ENCODE results near the gene LIPA. TPM values are rescaled to one million over a fixed set of nuclear protein-coding genes. Genes with fewer than 3 reads are reported as not detected.
A peak's percentile ranks its signal among the peaks of the same experiment; 100 is the strongest.

LIPA gene
- total RNA-seq, 1 donor from 2014 or later = 17.0 TPM

GRCh38 chr10:89214566-89215165, 36.9 kb downstream of the LIPA start:
- Mint-ChIP-seq H3K4me3 (ENCODE audit: low read depth) (no peak overlapping the region), H3K27ac (no peak overlapping the region)
- no peak for TF ChIP-seq CTCF (IDR thresholded peaks at IDR 0.05; ENCODE audit: unreplicated experiment)

GRCh38 chr10:89213191-89213808, 38.3 kb downstream of the LIPA start:
- peak; percentile 73 for TF ChIP-seq CTCF (IDR thresholded peaks at IDR 0.05; ENCODE audit: unreplicated experiment)
- Mint-ChIP-seq H3K27ac (no peak overlapping the region), H3K36me3 (ENCODE audit: insufficient read depth) (no peaks in the 10 kb centered on the region), H3K27me3 (peaks cover 40% of the 10 kb centered on the region), H3K4me3 (ENCODE audit: low read depth) (no peak overlapping the region), H3K9me3 (ENCODE audit: low read depth) (no peaks in the 10 kb centered on the region), H3K4me1 (ENCODE audit: low read depth) (peaks cover 6% of the 10 kb centered on the region)
- DNase-seq (ENCODE audit: low spot score, unreplicated experiment) = no peak

More at GRCh38 chr10:89214566-89215165, 36.9 kb downstream of the LIPA start:
- DNase-seq (ENCODE audit: low spot score, unreplicated experiment) = no peak
- H3K4me1 Mint-ChIP-seq (ENCODE audit: low read depth) = peaks cover 6% of the 10 kb centered on the region
- peaks cover 27% of the 10 kb centered on the region for H3K27me3 Mint-ChIP-seq
- H3K9me3 Mint-ChIP-seq (ENCODE audit: low read depth) = no peaks in the 10 kb centered on the region
- H3K36me3 Mint-ChIP-seq (ENCODE audit: insufficient read depth) = no peaks in the 10 kb centered on the region

DNA sequence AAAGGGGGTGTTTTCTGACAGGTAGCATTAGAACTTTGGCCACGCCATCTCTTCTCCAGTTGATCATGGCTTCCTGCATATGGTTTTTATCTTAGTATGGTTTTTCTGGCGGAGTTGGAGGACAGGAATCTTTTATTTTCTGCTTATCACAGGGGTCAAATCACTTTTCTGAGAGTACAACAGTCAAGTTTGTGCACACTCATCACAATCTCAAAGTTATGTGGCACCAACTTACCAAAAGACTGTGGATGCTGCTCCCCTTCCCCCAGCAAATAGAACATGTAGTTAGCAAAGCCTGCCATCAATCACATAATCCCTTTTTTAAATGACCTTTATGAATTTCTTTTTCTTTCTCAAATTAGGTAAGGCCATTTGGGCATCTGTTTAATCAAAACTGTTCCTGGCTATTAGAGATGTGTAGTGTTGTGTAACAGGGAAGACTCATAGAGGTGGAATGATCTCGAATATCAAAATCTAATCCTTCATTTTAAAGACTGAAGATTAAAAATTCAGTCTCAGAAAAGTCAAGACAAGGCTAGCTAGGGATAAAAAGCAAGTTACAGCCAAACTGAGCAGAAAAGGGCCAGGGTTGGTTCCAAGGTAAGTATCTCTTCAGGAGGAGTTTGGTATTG, 40.7 kb downstream of the LIPA start:
- peaks cover 11% of the 10 kb centered on the region for H3K4me1 Mint-ChIP-seq (ENCODE audit: low read depth)
- peaks cover 43% of the 10 kb centered on the region for H3K27me3 Mint-ChIP-seq
- H3K9me3 Mint-ChIP-seq (ENCODE audit: low read depth) = no peaks in the 10 kb centered on the region
- no peaks in the 10 kb centered on the region for H3K36me3 Mint-ChIP-seq (ENCODE audit: insufficient read depth)
- H3K27ac Mint-ChIP-seq = no peak overlapping the region
- no peak overlapping the region for H3K4me3 Mint-ChIP-seq (ENCODE audit: low read depth)
- TF ChIP-seq CTCF (IDR thresholded peaks at IDR 0.05; ENCODE audit: unreplicated experiment) = no peak
- DNase-seq (ENCODE audit: low spot score, unreplicated experiment) = no peak

DNA sequence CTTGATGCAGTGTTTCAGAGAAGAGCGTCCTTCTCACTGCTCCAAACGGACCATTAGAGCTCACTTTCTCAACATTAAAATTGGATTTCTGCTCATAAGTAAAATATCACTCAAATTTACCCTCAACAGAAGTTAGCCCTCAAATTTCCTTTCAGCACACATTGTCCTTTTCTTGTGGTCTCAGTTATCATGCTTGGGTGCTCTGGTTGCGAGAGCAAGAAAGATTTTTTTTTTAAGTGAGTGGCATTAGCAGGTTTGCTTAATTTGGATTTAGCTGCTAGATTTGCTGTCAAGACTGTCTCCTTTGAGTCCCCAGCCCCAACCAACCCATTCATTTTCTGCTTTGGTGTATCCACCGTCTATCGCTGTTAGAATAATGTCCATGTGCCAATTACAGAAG, 41.9 kb downstream of the LIPA start:
- no peak for DNase-seq (ENCODE audit: low spot score, unreplicated experiment)
- peaks cover 43% of the 10 kb centered on the region for H3K27me3 Mint-ChIP-seq
- no peaks in the 10 kb centered on the region for H3K9me3 Mint-ChIP-seq (ENCODE audit: low read depth)
- H3K4me3 Mint-ChIP-seq (ENCODE audit: low read depth) = no peak overlapping the region
- H3K27ac Mint-ChIP-seq = no peak overlapping the region
- TF ChIP-seq CTCF (IDR thresholded peaks at IDR 0.05; ENCODE audit: unreplicated experiment) = no peak
- H3K36me3 Mint-ChIP-seq (ENCODE audit: insufficient read depth) = no peaks in the 10 kb centered on the region
- H3K4me1 Mint-ChIP-seq (ENCODE audit: low read depth) = peaks cover 7% of the 10 kb centered on the region

DNA sequence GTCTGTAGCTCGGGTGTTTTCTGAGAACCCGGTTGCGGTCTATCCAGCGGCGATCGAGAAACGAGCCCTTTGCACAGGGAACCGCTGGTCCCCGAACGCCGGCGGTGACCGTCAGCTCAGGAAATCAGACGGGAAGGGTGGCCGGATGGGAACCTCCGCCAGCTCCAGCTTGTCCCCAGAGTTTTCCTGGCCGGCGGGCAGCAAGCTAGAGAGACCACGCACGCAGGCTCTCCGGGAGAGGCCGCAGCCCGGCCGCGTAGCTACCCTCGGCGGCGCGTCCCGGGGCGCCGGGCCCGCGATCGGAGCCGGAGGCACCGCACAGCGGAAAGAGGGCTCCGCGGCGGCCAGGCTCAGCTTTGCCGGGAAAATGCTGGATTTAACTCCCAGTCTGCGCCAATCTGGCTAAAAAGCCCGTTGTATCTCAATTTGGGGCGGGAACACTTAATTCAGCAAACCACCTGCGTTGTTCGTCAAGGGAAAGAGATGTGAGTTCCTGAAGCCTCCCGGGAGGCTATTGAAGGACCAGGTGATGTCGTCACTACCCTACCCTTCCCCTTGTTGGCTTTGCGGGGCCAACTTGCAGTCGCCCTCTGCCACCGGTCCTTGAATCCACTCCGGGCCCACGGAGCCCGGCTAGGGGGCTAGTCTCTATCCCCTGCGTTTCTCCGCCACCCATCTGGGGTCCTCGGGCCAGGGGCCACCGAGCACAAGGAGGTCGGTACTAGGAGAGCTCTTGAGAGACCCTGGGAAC, 43.6 kb downstream of the LIPA start:
- no peaks in the 10 kb centered on the region for H3K9me3 Mint-ChIP-seq (ENCODE audit: low read depth)
- no peak for DNase-seq (ENCODE audit: low spot score, unreplicated experiment)
- no peak for TF ChIP-seq CTCF (IDR thresholded peaks at IDR 0.05; ENCODE audit: unreplicated experiment)
- peak overlapping the region; percentile 39 for H3K4me3 Mint-ChIP-seq (ENCODE audit: low read depth)
- no peaks in the 10 kb centered on the region for H3K36me3 Mint-ChIP-seq (ENCODE audit: insufficient read depth)
- peaks cover 43% of the 10 kb centered on the region for H3K27me3 Mint-ChIP-seq
- no peak overlapping the region for H3K27ac Mint-ChIP-seq
- H3K4me1 Mint-ChIP-seq (ENCODE audit: low read depth) = peaks cover 7% of the 10 kb centered on the region
